Neural progenitor cell (in vitro differentiated cells): ENCODE results near the gene RETREG3. TPM values are rescaled to one million over a fixed set of nuclear protein-coding genes. Genes with fewer than 3 reads are reported as not detected.

ENCODE experiments used
- DNase-seq: peaks from one replicate; pipeline ENCODE4 v3.0.0-alpha.2; 2016; ENCODE audit warnings: low spot score
- H2AFZ ChIP-seq: fragments of 200-600 bp; sonication (generic); replicated peaks from 2 replicates; pipeline ENCODE4 v1.6.1; 2016; ENCODE audit warnings: antibody characterized with exemption
- H3F3A ChIP-seq: fragments of 200-600 bp; sonication (generic); 2 replicates; pipeline ENCODE4 v1.6.1; 2016; ENCODE audit warnings: antibody characterized with exemption, low read depth
- H3K27ac ChIP-seq: fragments of 200-600 bp; sonication (generic); 2 replicates; pipeline ENCODE4 v1.5.1; 2016; ENCODE audit warnings: mild to moderate bottlenecking
- H3K27me3 ChIP-seq: fragments of 200-600 bp; sonication (generic); 2 replicates; pipeline ENCODE4 v1.6.1; 2016; ENCODE audit warnings: mild to moderate bottlenecking, moderate library complexity
- H3K36me3 ChIP-seq: fragments of 200-600 bp; sonication (generic); 2 replicates; pipeline ENCODE4 v1.5.1; 2016
- H3K4me1 ChIP-seq: fragments of 200-600 bp; sonication (generic); 2 replicates; pipeline ENCODE4 v1.6.1; 2016; ENCODE audit warnings: mixed run types
- H3K4me2 ChIP-seq: fragments of 200-600 bp; sonication (generic); 2 replicates; pipeline ENCODE4 v1.6.1; 2016
- H3K4me3 ChIP-seq: fragments of 200-600 bp; sonication (generic); 2 replicates; pipeline ENCODE4 v1.5.1; 2016
- H3K79me2 ChIP-seq: fragments of 200-600 bp; sonication (generic); 2 replicates; pipeline ENCODE4 v1.6.1; 2016; ENCODE audit warnings: low read depth
- H3K9ac ChIP-seq: fragments of 200-600 bp; sonication (generic); 2 replicates; pipeline ENCODE4 v1.6.1; 2016
- H3K9me3 ChIP-seq: fragments of 200-600 bp; sonication (generic); 2 replicates; pipeline ENCODE4 v1.5.1; 2016; ENCODE audit warnings: low read depth
- H4K20me1 ChIP-seq: fragments of 200-600 bp; sonication (generic); 2 replicates; pipeline ENCODE4 v1.6.1; 2016; ENCODE audit warnings: low read depth
- H3K27ac Mint-ChIP-seq: 3 replicates; pipeline ENCODE4 v1.8.0; 2021; ENCODE audit warnings: mixed read lengths
- H3K27me3 Mint-ChIP-seq: 2 replicates; pipeline ENCODE4 v1.8.0; 2022; ENCODE audit warnings: low read depth, mild to moderate bottlenecking, inconsistent platforms, moderate library complexity, mixed read lengths; ENCODE audit not compliant: insufficient read depth
- H3K36me3 Mint-ChIP-seq: 3 replicates; pipeline ENCODE4 v1.8.0; 2021; ENCODE audit warnings: mixed read lengths
- H3K4me1 Mint-ChIP-seq: 3 replicates; pipeline ENCODE4 v1.8.0; 2021; ENCODE audit warnings: mixed read lengths
- H3K4me3 Mint-ChIP-seq: 3 replicates; pipeline ENCODE4 v1.8.0; 2021; ENCODE audit warnings: mild to moderate bottlenecking, moderate library complexity, mixed read lengths
- H3K9me3 Mint-ChIP-seq: 3 replicates; pipeline ENCODE4 v1.8.0; 2020; ENCODE audit warnings: mixed read lengths
- EZH2 ChIP-seq: fragments of 200-600 bp; sonication (generic); IDR thresholded peaks from 2 replicates; pipeline ENCODE4 v1.6.1; 2017; ENCODE audit warnings: antibody characterized with exemption, mild to moderate bottlenecking, moderate library complexity
- EZH2phosphoT487 ChIP-seq: fragments of 200-600 bp; sonication (generic); IDR thresholded peaks from 2 replicates; pipeline ENCODE4 v1.6.1; 2017; ENCODE audit warnings: antibody characterized with exemption
- total RNA-seq: library from RNA; depleted of rRNA; stranded (reverse); fragments of >200 nt; gene quantifications from 2 replicates; pipeline ENCODE4 v1.2.3, GENCODE V29; 2015; ENCODE audit warnings: low replicate concordance
- TF ChIP-seq, protein P1 (sequence below): fragments of 200-600 bp; sonication (generic); IDR thresholded peaks from 2 replicates; pipeline ENCODE4 v1.5.1; 2017; ENCODE audit warnings: antibody characterized with exemption, mild to moderate bottlenecking

Gene RETREG3
- total RNA-seq, 1 donor from 2014 or later = 23.6 TPM

DNA sequence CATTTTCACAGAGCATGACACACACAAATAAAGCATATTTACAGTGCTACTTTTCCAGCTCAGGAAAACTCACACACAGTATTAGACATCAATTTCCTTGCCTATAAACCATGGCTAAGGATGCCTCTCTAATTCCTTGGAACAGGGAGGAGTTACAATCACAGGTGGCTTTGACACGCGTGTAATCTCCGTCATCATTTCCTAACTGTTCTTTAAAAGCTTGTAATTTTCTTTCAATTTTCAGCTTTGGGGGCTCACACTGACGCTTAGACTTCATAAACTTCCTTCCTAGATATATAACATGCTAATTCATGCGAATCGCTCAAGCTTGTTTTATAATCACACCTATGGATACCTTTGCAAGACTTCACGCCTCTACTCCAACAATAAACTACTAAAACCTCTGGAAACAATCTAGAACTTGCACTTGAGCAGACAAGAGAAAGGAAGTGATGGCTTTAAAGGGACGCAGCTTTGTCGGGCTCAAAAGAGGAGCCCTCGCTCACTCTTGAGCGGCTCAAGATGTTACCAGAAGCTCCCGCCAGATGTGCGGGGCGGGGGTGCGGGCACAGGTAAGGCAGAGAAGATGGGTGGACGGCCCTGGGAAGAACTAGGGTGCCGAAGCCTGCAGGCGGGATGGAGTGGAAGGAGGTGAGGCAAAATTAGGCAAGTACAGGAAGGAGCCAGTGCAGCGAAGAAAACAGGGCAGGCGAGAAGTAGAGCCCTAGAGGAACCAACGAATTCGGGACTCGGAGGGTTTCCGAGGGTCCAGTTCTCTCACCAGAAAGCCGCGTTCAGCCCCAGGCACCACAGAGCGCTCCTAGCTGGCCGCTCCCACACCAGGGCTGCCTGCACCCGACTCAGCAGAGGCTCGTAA is 631 bp downstream of the RETREG3 start:
- H3K27me3 ChIP-seq = no peaks in the 10 kb centered on the region
- H3K4me1 ChIP-seq = peaks cover 14% of the 10 kb centered on the region
- peak overlapping the region; percentile 98 for H3K27ac Mint-ChIP-seq
- peak overlapping the region; percentile 84 for H3K4me3 ChIP-seq
- H3K4me2 ChIP-seq = peak overlapping the region; percentile 93
- H3K36me3 ChIP-seq = no peaks in the 10 kb centered on the region
- H3K79me2 ChIP-seq = peaks cover 70% of the 10 kb centered on the region
- no peaks in the 10 kb centered on the region for H3K9me3 Mint-ChIP-seq
- peaks cover 42% of the 10 kb centered on the region for H4K20me1 ChIP-seq
- peaks cover 3% of the 10 kb centered on the region for H3K27me3 Mint-ChIP-seq
- H3K4me3 Mint-ChIP-seq = peak overlapping the region; percentile 100
- no peak overlapping the region for H3K27ac ChIP-seq
- H3K9me3 ChIP-seq = no peaks in the 10 kb centered on the region
- DNase-seq = peak; percentile 29
- peak overlapping the region; percentile 45 for H2AFZ ChIP-seq
- peaks cover 10% of the 10 kb centered on the region for H3F3A ChIP-seq
- H3K9ac ChIP-seq = peak overlapping the region; percentile 88
- H3K4me1 Mint-ChIP-seq = peaks cover 20% of the 10 kb centered on the region
- TF ChIP-seq EZH2 (no peak), EZH2phosphoT487 (no peak)
- TF ChIP-seq, protein P1, sequence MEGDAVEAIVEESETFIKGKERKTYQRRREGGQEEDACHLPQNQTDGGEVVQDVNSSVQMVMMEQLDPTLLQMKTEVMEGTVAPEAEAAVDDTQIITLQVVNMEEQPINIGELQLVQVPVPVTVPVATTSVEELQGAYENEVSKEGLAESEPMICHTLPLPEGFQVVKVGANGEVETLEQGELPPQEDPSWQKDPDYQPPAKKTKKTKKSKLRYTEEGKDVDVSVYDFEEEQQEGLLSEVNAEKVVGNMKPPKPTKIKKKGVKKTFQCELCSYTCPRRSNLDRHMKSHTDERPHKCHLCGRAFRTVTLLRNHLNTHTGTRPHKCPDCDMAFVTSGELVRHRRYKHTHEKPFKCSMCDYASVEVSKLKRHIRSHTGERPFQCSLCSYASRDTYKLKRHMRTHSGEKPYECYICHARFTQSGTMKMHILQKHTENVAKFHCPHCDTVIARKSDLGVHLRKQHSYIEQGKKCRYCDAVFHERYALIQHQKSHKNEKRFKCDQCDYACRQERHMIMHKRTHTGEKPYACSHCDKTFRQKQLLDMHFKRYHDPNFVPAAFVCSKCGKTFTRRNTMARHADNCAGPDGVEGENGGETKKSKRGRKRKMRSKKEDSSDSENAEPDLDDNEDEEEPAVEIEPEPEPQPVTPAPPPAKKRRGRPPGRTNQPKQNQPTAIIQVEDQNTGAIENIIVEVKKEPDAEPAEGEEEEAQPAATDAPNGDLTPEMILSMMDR = no peak
- H3K36me3 Mint-ChIP-seq = peaks cover 10% of the 10 kb centered on the region

DNA sequence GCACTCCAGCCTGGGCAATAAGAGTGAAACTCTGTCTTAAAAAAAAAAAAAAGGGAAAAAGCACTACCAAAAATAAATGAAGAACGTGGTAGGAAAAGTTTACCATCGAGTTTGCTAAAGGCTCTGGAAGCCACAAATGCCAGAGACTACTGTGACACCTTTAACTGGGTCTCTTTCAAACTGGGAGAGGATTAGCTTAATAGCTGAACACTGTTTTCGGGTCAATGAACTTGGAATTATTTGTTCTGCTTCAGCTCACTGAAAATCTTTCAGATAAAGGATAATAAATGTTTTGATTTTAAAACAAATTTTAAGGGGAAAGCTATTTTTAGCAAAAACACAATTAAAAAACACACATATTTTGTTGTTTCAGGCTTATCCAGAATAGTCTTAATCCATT is 1.4 kb downstream of the RETREG3 start:
- peak overlapping the region; percentile 84 for H3K4me3 ChIP-seq
- H3K36me3 ChIP-seq = no peaks in the 10 kb centered on the region
- Mint-ChIP-seq H3K27ac (no peak overlapping the region), H3K36me3 (peaks cover 10% of the 10 kb centered on the region), H3K4me3 (peak overlapping the region; percentile 100), H3K9me3 (no peaks in the 10 kb centered on the region), H3K4me1 (peaks cover 21% of the 10 kb centered on the region), H3K27me3 (peaks cover 3% of the 10 kb centered on the region)
- peaks cover 42% of the 10 kb centered on the region for H4K20me1 ChIP-seq
- H3K9ac ChIP-seq = peak overlapping the region; percentile 88
- no peaks in the 10 kb centered on the region for H3K9me3 ChIP-seq
- H3K79me2 ChIP-seq = peaks cover 78% of the 10 kb centered on the region
- H2AFZ ChIP-seq = no peak overlapping the region
- H3K27ac ChIP-seq = no peak overlapping the region
- DNase-seq = no peak
- peak overlapping the region; percentile 93 for H3K4me2 ChIP-seq
- TF ChIP-seq EZH2 (no peak), EZH2phosphoT487 (no peak)
- TF ChIP-seq, protein P1 = no peak
- H3K4me1 ChIP-seq = peaks cover 14% of the 10 kb centered on the region
- no peaks in the 10 kb centered on the region for H3K27me3 ChIP-seq
- H3F3A ChIP-seq = peaks cover 10% of the 10 kb centered on the region

DNA sequence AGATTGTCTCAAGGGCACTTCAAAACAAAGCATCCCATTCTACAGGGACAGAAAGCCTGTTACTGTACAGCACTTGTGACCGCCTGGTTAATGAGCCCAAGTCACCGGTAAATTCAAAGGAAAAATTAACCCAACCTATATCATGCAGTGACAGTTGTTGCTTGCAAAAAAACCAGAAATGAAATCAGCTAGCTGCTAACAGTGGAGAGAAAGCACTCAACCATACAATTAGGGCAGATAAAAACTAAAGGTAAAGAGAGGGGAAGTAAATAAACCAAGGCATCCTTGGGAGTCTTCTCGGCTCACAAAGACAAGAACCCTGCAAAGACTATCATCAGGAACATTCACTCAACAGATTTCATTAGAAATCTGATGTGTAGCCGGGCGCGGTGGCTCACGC is 5.9 kb downstream of the RETREG3 start:
- Mint-ChIP-seq H3K27me3 (peaks cover 5% of the 10 kb centered on the region), H3K36me3 (peaks cover 5% of the 10 kb centered on the region), H3K4me3 (no peak overlapping the region), H3K4me1 (peaks cover 15% of the 10 kb centered on the region), H3K27ac (no peak overlapping the region), H3K9me3 (no peaks in the 10 kb centered on the region)
- H3K4me3 ChIP-seq = no peak overlapping the region
- peaks cover 9% of the 10 kb centered on the region for H3K4me1 ChIP-seq
- H4K20me1 ChIP-seq = peaks cover 50% of the 10 kb centered on the region
- no peak for TF ChIP-seq EZH2
- H3K27ac ChIP-seq = no peak overlapping the region
- no peaks in the 10 kb centered on the region for H3K27me3 ChIP-seq
- peaks cover 95% of the 10 kb centered on the region for H3K79me2 ChIP-seq
- H3K4me2 ChIP-seq = no peak overlapping the region
- DNase-seq = no peak
- H2AFZ ChIP-seq = no peak overlapping the region
- H3K9ac ChIP-seq = no peak overlapping the region
- peaks cover 4% of the 10 kb centered on the region for H3F3A ChIP-seq
- H3K9me3 ChIP-seq = no peaks in the 10 kb centered on the region
- H3K36me3 ChIP-seq = no peaks in the 10 kb centered on the region

DNA sequence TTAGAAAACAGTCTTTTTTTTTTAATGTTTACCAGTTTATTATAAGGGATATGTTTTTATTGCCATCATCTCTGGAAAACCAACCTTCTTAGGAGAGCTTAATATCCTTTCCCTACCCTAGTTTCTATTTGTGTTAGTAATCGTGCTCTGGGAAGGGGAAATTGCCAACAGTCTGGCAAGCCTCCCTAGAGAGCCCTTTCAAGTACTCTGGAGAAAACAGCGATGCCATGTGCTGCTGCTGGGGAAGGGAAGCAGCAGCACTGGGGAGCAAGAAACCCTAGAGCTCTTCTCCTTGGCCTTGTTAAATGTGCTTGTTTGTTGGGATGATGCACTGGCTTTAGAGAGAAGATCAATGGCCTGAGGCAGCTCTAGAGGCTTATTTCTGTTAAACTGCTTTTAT is 10.3 kb downstream of the RETREG3 start:
- peaks cover 2% of the 10 kb centered on the region for H3K27me3 Mint-ChIP-seq
- TF ChIP-seq, protein P1 = no peak
- no peak for TF ChIP-seq EZH2
- no peak for TF ChIP-seq EZH2phosphoT487
- H3K9me3 ChIP-seq = no peaks in the 10 kb centered on the region
- no peaks in the 10 kb centered on the region for H3K9me3 Mint-ChIP-seq
- H2AFZ ChIP-seq = no peak overlapping the region
- H3K4me3 ChIP-seq = no peak overlapping the region
- no peaks in the 10 kb centered on the region for H3K27me3 ChIP-seq
- peaks cover 8% of the 10 kb centered on the region for H3K36me3 Mint-ChIP-seq
- DNase-seq = no peak
- H4K20me1 ChIP-seq = peaks cover 13% of the 10 kb centered on the region
- H3F3A ChIP-seq = no peaks in the 10 kb centered on the region
- no peak overlapping the region for H3K27ac Mint-ChIP-seq
- no peak overlapping the region for H3K4me2 ChIP-seq
- H3K4me1 ChIP-seq = no peaks in the 10 kb centered on the region
- H3K4me3 Mint-ChIP-seq = no peak overlapping the region
- H3K36me3 ChIP-seq = no peaks in the 10 kb centered on the region
- peaks cover 53% of the 10 kb centered on the region for H3K79me2 ChIP-seq
- H3K27ac ChIP-seq = no peak overlapping the region
- H3K9ac ChIP-seq = no peak overlapping the region
- H3K4me1 Mint-ChIP-seq = peaks cover 2% of the 10 kb centered on the region
